SK-N-MC (cell line): ENCODE measurements around the gene INAFM2.

Experiments used
- EZH2 ChIP-seq: fragments of 200-600 bp; sonication (generic); IDR thresholded peaks from one replicate; pipeline ENCODE4 v1.6.1; 2017; ENCODE audit warnings: antibody characterized with exemption
- FOXP2 ChIP-seq: optimal IDR thresholded peaks from 2 replicates; pipeline ENCODE3; 2011; ENCODE audit warnings: mild to moderate bottlenecking, moderate library complexity; ENCODE audit not compliant: insufficient read depth; ENCODE audit errors: extremely low read length, control extremely low read depth
- POLR2AphosphoS5 ChIP-seq: IDR thresholded peaks from 2 replicates; pipeline ENCODE4 v1.6.1; 2012; ENCODE audit warnings: mild to moderate bottlenecking, low read depth, low read length, borderline replicate concordance

- TF ChIP-seq POLR2AphosphoS5 (no peak), EZH2 (no peak), FOXP2 (no peak)
Observed at GRCh38 chr15:40357246-40357645, 33.8 kb downstream of the INAFM2 start.
